HG03064 (cell line): Measurements from ENCODE around the gene MBTD1.

Source experiments
- ATAC-seq: cut with Tn5 transposase; IDR thresholded peaks from one replicate; pipeline ENCODE4 v1.9.1; 2021; ENCODE audit warnings: low read depth; ENCODE audit not compliant: unreplicated experiment

Gene MBTD1

DNA sequence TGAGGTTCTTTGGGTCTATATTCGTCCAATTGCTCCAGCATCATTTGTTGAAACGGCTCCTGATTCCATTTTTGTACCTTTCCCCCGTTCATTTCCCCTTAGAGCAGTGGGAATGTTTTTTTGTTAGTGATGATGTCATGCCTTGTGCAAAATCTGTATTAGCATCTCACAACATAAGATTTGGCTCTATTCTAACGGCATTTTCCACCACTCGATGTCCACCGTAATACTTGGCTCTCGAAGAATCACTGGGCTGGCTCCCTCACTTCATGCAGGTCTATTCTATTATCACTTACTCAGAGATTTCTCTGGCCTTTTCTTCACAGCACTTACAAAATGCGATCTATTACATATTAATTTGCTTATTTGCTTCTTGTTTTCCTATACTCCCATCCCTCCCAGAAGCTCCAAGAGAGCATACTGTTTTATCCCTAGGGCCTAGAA lies 107.1 kb downstream of the MBTD1 start:
- no peak for ATAC-seq

DNA sequence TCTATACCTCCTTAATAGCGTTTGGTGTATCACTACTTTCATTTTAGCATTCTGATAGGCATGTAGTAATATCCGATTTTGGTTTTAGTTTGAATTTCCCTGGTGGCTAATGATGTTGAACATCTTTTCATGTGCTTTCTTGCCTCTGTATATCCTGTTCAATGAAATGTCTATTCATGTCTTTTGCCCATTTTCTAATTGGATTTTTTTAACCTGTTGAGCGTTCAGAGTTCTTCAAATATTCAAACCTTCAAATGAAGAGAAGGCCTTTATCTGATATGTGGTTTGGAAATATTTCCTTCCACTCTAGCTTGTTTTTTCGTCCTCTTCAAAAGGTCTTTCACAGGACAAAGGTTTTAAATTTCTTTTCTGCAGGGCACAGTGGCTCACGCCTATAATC lies 108.9 kb downstream of the MBTD1 start:
- ATAC-seq, result no peak

DNA sequence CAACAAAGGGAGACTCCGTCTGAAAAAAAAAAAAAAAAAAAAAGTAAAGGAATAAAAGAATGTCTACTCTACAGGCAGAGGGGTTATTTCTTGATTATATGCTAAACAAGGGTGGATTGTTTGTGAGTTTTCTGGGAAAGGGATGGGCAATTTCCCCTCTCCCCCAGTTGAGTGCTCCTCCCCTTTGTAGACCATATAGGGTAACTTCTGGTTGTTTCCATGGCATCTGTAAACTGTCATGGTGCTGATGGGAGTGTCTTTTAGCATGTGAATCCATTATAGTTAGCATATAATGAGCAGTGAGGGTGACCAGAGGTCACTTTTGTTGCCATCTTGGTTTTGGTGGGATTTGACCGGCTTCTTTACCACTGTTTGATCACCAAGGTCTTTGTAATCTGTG lies 110.7 kb downstream of the MBTD1 start:
- ATAC-seq, result no peak

DNA sequence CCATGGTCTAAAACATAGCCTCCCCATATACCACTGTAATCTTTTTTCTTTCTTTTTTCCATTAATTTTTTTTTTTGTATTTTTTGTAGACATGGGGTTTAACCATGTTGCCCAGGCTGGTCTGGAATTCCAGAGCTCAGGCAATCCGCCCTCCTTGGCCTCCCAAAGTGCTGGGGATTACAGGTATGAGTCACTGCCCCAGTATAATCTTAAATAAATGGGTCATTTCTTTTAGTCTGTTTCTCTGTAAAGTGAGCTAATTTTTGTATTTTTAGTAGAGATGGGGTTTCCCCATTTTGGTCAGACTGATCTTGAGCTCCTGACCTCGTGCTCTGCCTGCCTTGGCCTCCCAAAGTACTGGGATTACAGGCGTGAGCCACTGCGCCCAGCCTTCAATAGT lies 112.2 kb downstream of the MBTD1 start:
- no peak for ATAC-seq

DNA sequence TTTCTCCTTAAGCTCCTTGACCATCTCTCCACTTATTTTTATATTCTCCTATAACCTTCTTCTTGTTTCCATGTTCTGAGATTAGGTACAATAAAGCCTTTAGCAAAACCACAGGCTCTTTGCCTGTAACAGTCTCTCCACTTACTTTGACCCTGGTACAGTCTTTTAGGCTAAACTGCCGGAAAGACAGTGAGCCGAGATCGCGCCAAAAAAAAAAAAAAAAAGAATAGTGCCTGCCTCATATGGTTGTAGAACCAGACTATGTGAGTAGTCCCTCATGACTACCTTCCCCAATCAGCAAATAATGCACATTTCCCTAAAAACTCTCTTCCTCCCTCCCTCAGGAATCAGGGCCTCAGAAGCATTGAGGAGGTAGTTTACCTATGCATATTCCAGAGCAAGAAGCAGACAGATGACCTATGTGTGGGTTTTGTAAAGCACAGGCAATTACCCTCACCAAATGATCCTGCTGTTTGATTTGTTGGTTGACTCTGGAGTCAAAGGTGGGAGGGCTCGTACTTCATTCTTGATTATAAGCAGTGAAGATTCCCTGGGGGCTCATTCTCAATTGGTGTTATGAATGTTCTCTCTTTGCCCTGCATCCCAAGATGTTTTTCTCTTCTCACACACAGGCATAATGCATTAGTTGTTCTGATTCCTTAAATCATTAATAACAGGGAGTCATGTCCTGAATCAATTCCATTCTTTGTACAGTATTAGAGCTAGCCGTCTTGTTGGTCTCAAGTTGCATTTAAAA lies 115.4 kb downstream of the MBTD1 start:
- ATAC-seq, result no peak

DNA sequence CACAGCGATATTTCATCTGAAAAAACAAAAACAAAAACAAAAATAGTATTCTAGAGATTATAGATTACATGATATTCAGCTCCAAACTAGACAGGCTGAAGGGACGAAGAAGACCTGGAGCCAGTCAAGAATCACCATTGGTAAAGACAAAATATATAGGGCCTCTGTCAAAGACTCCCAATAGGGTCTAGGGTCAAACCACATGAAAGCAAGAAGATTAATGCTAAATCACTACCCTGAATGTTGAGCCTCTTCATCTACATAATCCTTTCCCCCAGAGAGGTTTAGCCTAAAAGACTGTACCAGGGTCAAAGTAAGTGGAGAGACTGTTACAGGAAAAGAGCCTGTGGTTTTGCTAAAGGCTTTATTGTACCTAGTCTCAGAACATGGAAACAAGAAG lies 117.3 kb downstream of the MBTD1 start:
- ATAC-seq, result no peak

DNA sequence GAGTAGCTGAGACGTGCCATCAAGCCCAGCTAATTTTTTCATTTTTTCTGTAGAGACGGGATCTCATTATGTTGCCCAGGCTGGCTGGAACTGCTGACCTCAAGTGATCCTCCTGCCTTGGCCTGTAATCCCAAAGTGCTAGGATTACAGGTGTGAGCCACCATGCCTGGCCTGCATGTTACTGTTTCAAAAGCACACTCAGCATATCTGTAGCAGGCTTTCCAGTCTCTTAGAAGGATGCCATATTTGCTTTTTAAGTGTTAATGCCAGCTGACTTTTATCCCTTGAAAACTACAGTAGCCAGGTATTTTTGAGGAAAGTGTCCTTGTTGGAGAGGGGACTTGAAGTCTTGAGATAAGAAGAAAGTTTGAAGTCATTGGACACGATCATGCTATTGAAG lies 123.9 kb downstream of the MBTD1 start:
- ATAC-seq, result no peak

DNA sequence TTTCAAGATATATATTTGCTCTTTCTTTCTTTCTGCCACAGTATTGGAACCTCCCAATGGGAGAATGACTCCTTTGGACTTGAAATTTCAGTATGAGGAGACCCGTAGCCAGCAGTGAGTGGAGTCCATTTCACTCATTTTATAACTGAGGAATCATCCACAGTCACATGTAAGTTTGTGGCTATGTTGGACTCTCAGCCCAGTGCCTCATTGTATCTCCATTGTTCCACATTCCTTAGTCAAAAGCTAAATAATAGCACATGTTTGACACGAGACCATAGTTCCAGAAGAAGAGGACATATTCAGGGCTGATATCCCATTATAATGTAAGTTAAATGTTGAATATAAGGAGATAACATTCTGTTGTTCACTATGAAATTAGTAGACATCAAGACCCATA lies 126.5 kb downstream of the MBTD1 start:
- ATAC-seq, result no peak

DNA sequence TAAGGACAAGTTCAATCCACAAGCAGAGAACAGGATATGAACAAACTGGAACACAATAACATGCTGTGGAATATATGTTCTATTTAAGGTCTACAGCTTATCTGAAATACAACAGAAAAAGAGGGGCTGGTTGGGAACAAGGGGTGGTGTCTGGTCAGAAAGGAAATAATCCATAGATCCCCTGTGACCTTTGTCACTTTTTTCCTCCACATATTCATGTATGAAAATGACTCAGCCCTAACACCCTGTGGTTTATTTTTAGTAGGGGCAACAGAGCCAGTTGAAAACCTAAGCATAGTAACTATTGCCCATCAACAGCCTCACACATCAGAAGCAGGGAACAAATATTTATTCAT lies 126.9 kb downstream of the MBTD1 start:
- ATAC-seq, result no peak

DNA sequence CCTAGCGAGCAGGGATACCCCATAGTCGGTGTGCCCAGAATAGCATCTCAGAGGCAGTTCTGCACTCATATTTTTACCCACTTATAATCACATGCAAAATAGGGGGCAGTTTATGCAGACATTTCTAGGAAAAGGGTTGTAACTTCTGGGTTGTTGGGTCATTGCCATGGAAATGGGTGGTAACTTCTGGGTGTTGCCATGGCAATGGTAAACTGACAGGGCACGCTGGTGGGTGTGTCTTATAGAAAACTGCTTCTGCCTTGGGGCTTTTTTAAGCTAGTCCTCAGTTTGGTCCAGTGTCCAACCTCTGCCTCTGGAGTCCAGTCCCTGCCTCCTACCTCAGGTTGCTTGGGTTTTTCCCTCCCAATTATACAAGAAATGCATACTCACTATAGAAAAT lies 131.8 kb downstream of the MBTD1 start:
- ATAC-seq, result no peak
